GM19193 (cell line): ENCODE data around the gene CCNC.

Experiments used
- POLR2A ChIP-seq: IDR thresholded peaks from 4 replicates; pipeline ENCODE4 v1.6.1; 2011; ENCODE audit not compliant: insufficient read depth, insufficient read length; ENCODE audit errors: extremely low read depth

The CCNC gene, protein sequence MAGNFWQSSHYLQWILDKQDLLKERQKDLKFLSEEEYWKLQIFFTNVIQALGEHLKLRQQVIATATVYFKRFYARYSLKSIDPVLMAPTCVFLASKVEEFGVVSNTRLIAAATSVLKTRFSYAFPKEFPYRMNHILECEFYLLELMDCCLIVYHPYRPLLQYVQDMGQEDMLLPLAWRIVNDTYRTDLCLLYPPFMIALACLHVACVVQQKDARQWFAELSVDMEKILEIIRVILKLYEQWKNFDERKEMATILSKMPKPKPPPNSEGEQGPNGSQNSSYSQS

GRCh38 chr6:99568103-99568933, at the start of gene CCNC:
CCNC (minus strand) TSS chr6:99568660; CDS start chr6:99568527, 133 bp downstream.
- peak; percentile 93 for TF ChIP-seq POLR2A

- no peak for TF ChIP-seq POLR2A
These were observed 48.7 kb upstream of the CCNC start for GRCh38 chr6:99617131-99617530.

- TF ChIP-seq POLR2A, result no peak
These were observed 46.1 kb upstream of the CCNC start for GRCh38 chr6:99614430-99615186.

DNA sequence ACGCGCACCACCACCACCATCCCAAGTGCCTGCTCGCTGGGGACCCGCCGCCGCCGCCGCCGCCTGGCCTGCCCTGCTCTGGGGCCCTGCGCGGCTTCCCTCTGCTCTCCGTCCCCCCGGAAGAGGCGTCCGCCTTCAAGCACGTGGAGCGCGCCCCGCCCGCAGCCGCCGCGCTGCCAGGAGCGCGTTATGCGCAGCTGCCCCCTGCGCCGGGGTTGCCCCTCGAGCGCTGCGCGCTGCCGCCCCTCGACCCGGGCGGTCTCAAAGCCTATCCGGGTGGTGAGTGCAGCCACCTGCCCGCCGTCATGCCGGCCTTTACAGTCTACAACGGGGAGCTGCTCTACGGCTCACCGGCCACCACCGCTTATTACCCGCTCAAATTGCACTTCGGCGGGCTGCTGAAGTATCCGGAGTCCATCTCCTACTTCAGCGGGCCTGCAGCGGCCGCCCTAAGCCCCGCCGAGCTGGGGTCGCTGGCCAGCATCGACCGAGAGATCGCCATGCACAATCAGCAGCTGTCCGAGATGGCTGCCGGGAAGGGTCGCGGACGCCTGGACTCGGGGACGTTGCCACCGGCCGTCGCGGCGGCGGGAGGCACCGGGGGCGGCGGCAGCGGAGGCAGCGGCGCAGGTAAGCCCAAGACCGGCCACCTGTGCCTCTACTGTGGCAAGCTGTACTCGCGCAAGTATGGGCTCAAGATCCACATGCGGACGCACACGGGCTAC, 45.4 kb upstream of the CCNC start:
- no peak for TF ChIP-seq POLR2A

DNA sequence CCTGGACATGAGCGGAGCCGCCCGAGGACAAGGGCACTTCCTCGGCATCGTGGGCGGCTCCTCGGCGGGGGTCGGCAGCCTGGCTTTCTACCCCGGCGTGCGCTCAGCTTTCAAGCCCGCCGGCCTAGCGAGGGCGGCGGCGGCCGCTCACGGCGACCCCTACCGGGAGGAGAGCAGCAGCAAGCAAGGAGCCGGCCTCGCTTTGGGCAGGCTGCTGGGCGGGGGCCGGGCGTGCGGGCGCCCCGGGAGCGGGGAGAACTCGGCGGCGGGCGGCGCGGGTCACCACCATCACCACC, 44.9 kb upstream of the CCNC start:
- no peak for TF ChIP-seq POLR2A

DNA sequence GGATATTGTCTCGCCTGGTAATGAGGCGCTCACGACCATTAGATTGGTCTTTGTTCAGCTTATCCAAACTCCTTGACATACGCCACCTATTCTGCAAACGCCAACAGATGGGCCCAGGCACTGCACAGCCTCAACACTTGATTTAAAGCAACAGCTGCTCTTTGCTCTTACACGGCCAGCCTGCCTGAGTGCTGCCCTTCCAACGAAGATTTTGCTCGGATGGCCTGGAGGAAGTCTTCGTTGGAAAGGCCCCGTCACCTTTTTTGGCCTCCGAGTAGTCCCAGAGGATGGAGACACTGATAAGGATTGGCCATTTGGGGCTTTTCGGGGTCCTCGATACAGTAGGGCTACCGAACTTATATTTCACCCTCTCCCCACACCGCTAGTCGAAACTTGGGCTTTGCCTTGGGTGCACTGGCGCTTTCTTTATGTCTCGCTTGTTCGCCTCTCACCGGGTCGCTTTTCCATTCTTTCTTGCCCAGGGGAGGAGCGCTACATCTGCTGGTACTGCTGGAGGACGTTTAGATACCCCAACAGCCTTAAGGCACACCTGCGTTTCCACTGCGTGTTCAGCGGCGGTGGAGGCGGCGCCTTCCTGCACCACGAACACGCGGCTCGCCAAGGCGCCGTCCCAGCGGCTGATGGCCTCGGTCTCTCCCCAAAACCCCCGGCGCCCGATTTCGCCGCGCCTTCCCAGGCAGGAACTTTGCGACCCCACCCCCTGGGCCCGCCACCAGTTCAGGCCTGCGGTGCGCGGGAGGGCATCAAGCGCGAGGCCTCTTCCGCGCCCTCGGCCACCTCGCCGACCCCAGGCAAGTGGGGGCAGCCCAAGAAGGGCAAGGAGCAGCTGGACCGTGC, 44.3 kb upstream of the CCNC start:
- no peak for TF ChIP-seq POLR2A

GRCh38 chr6:99611148-99611547, 42.7 kb upstream of the CCNC start:
- TF ChIP-seq POLR2A, result no peak

DNA sequence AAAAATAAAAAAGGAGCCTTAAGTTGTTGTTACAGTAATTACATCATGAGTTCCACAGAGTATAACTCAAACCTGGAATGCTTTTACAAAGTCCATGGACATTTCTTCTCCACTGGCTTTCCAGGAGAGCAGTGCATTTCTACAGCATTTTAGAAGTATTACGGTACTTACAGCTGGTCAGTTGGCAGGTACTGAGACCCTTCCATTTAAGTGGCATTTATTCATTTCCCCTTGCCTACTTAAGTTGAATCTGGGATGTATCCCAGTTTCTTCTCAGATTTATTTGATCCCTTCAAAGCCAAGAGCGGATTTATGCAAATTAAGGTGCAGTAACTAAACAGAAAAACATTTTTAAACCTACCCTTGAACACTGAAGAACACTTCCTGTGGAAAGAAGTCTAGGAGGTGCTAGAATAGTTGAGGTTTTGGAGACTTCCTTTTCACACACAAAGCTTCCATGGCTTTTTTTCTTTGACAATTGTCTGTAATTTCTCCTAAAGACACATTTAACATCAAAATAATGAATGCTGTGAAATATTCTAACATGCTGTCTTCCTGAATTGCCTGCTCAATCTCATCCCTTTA, 41.5 kb upstream of the CCNC start:
- no peak for TF ChIP-seq POLR2A

DNA sequence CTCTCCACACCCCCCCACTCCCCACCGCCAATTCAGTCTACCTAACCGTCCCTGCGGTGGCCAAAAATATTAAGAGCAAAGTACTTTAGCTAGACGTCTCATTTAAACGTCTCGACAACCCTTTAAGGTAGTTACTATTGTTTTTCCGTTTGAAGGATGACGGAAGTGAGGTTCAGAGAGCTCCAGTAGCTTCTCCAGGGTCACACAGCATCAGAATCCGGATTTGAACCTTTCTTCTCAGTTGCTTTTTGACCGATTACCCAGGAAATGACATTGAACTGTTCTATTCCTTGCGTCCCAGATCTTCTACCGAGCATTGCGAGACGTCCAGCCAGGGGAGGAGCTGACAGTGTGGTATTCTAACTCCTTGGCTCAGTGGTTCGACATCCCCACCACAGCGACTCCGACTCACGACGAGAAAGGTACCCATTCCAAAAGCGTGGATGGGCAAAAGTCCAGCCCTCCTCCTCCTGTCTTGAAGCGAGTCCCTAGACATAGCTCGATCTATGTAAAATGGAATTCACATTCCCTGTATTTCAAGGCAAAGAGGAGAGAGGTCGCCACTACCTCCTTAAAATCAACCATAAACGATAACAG, 40.5 kb upstream of the CCNC start:
- no peak for TF ChIP-seq POLR2A

DNA sequence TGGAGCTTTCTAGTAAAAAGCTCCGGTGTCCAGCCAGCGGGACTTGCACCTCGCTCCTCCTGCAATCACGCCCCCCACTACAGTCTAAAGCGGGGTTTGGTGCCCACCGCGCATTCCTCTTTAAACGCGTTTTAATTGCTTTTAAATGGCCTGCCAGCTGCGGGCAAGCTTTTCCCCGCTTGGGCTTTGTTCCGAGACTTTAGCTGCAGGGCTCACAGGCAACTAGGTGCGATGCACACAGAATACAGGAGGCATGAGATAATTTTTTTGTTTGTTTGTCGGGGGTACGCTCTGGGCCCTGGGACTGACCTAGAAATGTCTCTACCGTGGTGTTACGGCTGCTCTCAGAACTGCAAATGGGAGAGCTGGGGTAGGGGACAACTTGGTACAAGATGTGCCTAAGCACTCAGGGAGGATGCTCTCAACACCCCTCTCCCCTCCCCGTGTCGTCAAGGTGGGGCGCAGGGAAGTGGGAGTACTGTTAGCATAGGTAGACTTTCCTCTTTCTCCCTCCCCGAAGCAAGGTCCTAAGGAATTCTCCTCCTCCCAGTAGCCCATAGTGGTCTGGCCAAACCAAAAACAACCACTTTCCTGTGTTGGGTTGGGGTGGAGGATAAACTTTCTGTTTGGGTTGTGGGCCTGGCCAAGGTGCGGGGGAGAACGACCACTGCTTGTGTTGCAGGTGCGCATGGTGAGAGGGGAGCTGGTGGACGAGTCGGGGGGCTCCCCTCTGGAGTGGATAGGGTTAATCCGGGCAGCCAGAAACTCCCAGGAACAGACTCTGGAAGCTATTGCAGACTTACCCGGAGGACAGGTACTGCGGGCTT, 39.8 kb upstream of the CCNC start:
- TF ChIP-seq POLR2A, result no peak

- TF ChIP-seq POLR2A, result no peak
These were observed 39.1 kb upstream of the CCNC start for GRCh38 chr6:99607416-99608036.
